ENCODE measurements around the gene DVL2. TPM values are rescaled to one million over a fixed set of nuclear protein-coding genes. Genes with fewer than 3 reads are reported as not detected.

The DVL2 gene
- total RNA-seq, 1 experiment from 2014 or later: 67.3 TPM

DNA sequence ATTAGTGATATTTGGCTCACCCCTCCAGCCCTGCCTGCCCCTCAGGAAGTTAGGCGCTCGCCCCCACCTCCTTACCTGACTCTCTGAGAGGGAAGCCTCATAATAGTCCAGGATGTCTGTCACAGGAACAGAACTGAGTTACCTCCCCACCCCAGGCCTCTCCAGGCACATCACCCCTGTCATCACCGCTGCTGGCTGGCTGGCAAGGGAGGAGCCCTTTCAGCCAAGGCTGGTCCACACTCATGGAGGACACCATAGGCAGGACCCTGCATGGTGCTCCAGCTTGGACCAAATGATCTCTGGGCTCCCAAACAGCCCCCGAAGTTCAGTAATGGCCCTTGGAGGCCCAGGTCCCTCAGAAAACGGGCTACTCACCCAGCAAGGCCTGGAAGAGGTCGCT, 16.2 kb downstream of the DVL2 start (continued):
- TF ChIP-seq, protein P1, sequence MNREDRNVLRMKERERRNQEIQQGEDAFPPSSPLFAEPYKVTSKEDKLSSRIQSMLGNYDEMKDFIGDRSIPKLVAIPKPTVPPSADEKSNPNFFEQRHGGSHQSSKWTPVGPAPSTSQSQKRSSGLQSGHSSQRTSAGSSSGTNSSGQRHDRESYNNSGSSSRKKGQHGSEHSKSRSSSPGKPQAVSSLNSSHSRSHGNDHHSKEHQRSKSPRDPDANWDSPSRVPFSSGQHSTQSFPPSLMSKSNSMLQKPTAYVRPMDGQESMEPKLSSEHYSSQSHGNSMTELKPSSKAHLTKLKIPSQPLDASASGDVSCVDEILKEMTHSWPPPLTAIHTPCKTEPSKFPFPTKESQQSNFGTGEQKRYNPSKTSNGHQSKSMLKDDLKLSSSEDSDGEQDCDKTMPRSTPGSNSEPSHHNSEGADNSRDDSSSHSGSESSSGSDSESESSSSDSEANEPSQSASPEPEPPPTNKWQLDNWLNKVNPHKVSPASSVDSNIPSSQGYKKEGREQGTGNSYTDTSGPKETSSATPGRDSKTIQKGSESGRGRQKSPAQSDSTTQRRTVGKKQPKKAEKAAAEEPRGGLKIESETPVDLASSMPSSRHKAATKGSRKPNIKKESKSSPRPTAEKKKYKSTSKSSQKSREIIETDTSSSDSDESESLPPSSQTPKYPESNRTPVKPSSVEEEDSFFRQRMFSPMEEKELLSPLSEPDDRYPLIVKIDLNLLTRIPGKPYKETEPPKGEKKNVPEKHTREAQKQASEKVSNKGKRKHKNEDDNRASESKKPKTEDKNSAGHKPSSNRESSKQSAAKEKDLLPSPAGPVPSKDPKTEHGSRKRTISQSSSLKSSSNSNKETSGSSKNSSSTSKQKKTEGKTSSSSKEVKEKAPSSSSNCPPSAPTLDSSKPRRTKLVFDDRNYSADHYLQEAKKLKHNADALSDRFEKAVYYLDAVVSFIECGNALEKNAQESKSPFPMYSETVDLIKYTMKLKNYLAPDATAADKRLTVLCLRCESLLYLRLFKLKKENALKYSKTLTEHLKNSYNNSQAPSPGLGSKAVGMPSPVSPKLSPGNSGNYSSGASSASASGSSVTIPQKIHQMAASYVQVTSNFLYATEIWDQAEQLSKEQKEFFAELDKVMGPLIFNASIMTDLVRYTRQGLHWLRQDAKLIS (CRISPR knock-in tag; IDR thresholded peaks at IDR 0.05; ENCODE audit: borderline replicate concordance): no peak
- TF ChIP-seq, protein P2, sequence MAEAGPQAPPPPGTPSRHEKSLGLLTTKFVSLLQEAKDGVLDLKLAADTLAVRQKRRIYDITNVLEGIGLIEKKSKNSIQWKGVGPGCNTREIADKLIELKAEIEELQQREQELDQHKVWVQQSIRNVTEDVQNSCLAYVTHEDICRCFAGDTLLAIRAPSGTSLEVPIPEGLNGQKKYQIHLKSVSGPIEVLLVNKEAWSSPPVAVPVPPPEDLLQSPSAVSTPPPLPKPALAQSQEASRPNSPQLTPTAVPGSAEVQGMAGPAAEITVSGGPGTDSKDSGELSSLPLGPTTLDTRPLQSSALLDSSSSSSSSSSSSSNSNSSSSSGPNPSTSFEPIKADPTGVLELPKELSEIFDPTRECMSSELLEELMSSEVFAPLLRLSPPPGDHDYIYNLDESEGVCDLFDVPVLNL (CRISPR knock-in tag; IDR thresholded peaks at IDR 0.05; ENCODE audit: borderline replicate concordance, low read depth): no peak
- TF ChIP-seq KAT7 (CRISPR knock-in tag; IDR thresholded peaks at IDR 0.05; ENCODE audit: borderline replicate concordance) (no peak), EMX1 (CRISPR knock-in tag; IDR thresholded peaks at IDR 0.05) (no peak)

DNA sequence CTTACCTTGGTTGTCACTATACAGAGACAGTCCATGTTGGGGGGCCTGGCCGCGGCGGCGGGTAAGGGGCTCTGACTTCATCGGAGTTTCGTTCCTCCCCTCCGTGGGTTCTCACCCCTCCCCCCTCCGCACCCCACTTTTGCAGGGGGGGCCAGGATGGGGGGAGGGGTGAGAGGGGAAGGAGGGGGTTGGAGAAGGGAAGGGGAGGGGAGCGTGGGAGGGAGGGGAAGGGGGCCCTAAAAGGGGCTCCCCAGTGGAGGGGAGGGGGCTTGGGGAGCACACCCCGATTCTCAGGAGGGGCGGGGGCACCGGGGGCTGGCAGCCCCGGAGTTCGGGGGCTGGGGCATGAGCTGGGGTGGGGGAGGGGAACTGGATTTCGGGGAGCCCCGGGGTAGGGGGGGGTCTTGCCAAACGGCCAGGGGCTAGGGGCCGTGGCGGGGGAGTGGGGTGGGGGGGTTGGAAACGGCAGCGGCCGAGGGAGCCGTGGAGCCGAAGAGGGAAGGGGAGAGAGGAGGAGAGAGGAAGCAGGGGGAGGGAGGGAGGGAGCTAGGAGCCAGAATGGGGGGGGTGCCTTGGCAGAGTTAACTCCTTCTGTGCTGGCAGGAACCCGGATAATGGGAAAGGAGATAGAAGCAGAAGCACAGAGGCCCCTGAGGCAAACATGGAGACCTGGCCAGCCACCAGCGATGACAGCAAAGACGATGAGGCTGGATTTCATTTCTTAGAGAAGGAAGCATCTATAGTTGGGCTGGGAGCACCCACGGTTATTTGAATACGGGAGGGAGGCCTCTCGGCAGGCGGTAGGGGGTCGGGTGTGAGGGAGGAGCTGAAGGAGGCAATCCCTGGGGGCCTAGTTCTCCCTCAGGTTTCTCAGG, 17.0 kb downstream of the DVL2 start:
- TF ChIP-seq ZNF317 (CRISPR knock-in tag; IDR thresholded peaks at IDR 0.05; ENCODE audit: borderline replicate concordance, low read depth): no peak
- 0 out of 2 replicates have a peak, but pooled peaks have one; percentile 35 for TF ChIP-seq ATF1 (CRISPR knock-in tag; IDR thresholded peaks at IDR 0.05)
- 0 out of 2 replicates have a peak, but pooled peaks have one; percentile 9 for TF ChIP-seq SP1 (CRISPR knock-in tag; conservative IDR thresholded peaks at IDR 0.05)
- Mint-ChIP-seq H3K27ac (peak overlapping the region; percentile 79; the same call in 1 of the 2 replicates), H3K4me1 (peaks cover 57% of the 10 kb centered on the region), H3K36me3 (no peaks in the 10 kb centered on the region), H3K9me3 (no peaks in the 10 kb centered on the region), H3K4me3 (peak overlapping the region; percentile 78), H3K27me3 (ENCODE audit: low read depth) (peaks cover 4% of the 10 kb centered on the region; the same call in 1 of the 2 replicates)
- no peak for DNase-seq (ENCODE audit: low spot score)
- no peak for ATAC-seq
- CTCF ChIA-PET: interaction anchor here (0.6 to 4.8 kb wide), 6 partner anchors 9 to 620 kb away, joined by 3 to 24 read pairs (median 4); partner anchors contain the start of gene DVL2
- POLR2A ChIA-PET: no interaction called here

DNA sequence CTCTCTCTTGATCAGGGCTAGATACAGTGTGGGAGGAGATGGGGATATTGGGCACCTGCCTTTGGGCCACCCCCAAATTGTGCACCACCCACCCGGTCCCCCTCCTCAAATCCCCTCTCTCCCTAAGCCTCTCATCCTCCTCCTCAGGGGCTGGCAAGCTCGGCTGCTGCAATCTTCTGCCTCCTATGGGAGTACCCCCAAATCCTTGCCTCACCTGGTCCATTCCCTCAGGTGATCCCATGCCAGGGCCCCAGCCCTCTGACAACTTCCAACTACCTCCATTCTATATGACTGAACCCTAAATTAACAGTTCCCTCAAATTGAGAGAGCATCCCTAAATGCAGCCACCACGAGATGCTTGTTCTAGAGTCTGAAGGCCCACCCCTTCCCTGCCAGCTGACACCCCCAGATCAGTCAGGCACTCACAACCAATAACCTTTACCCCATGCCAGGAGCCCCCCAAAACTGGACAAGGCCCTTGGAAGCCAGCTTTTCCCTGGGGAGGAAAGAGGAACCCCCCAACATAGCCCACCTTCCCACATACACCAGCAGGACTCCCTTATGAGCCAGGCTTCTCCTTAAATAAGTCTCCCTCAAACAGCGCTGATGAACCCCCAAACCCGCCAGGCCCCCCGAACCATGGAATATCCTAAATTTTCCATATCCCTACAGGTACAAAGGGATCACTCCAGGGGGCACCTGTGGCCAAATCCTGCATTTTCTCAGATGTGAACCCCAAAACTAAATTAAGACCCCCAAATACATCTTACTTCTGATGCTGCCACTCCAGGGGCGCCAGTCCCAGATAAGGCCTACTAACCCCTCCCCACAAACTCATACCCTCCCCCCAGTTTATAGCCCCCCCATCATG, 17.8 kb downstream of the DVL2 start:
- POLR2A ChIA-PET: no interaction called here
- Mint-ChIP-seq H3K9me3 (no peaks in the 10 kb centered on the region), H3K4me3 (peak overlapping the region; percentile 77), H3K27ac (peak overlapping the region; percentile 96), H3K27me3 (ENCODE audit: low read depth) (peaks cover 4% of the 10 kb centered on the region; the same call in 1 of the 2 replicates), H3K36me3 (no peaks in the 10 kb centered on the region), H3K4me1 (peaks cover 64% of the 10 kb centered on the region)
- ATAC-seq (no peak), DNase-seq (ENCODE audit: low spot score) (no peak)
- CTCF ChIA-PET: interaction anchor here (0.6 to 2.9 kb wide), 6 partner anchors 52 to 171 kb away, joined by 3 to 11 read pairs (median 4); no protein-coding TSS in a partner anchor
- TF ChIP-seq ZNF263 (CRISPR knock-in tag; IDR thresholded peaks at IDR 0.05; ENCODE audit: low read depth): no peak
- TF ChIP-seq, protein P3, sequence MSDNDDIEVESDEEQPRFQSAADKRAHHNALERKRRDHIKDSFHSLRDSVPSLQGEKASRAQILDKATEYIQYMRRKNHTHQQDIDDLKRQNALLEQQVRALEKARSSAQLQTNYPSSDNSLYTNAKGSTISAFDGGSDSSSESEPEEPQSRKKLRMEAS (CRISPR knock-in tag; IDR thresholded peaks at IDR 0.05): no peak
- TF ChIP-seq GTF2I (CRISPR knock-in tag; conservative IDR thresholded peaks at IDR 0.05): no peak
- TF ChIP-seq TCF7 (CRISPR knock-in tag; IDR thresholded peaks at IDR 0.05; ENCODE audit: low read depth): no peak
- TF ChIP-seq, protein P4, sequence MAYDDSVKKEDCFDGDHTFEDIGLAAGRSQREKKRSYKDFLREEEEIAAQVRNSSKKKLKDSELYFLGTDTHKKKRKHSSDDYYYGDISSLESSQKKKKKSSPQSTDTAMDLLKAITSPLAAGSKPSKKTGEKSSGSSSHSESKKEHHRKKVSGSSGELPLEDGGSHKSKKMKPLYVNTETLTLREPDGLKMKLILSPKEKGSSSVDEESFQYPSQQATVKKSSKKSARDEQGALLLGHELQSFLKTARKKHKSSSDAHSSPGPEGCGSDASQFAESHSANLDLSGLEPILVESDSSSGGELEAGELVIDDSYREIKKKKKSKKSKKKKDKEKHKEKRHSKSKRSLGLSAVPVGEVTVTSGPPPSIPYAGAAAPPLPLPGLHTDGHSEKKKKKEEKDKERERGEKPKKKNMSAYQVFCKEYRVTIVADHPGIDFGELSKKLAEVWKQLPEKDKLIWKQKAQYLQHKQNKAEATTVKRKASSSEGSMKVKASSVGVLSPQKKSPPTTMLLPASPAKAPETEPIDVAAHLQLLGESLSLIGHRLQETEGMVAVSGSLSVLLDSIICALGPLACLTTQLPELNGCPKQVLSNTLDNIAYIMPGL (CRISPR knock-in tag; IDR thresholded peaks at IDR 0.05): no peak
- TF ChIP-seq JAZF1 (CRISPR knock-in tag; IDR thresholded peaks at IDR 0.05): no peak
- TF ChIP-seq, protein P5, sequence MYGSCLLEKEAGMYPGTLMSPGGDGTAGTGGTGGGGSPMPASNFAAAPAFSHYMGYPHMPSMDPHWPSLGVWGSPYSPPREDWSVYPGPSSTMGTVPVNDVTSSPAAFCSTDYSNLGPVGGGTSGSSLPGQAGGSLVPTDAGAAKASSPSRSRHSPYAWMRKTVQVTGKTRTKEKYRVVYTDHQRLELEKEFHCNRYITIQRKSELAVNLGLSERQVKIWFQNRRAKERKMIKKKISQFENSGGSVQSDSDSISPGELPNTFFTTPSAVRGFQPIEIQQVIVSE (CRISPR knock-in tag; IDR thresholded peaks at IDR 0.05; ENCODE audit: borderline replicate concordance): no peak
- TF ChIP-seq TP53 (CRISPR knock-in tag; IDR thresholded peaks at IDR 0.05): no peak
- no peak for TF ChIP-seq MXD4 (CRISPR knock-in tag; IDR thresholded peaks at IDR 0.05; ENCODE audit: borderline replicate concordance)
- TF ChIP-seq, protein P2 (CRISPR knock-in tag; IDR thresholded peaks at IDR 0.05; ENCODE audit: borderline replicate concordance, low read depth): no peak
- no peak for TF ChIP-seq FOXP1 (CRISPR knock-in tag; IDR thresholded peaks at IDR 0.05; ENCODE audit: borderline replicate concordance)
- TF ChIP-seq, protein P6, sequence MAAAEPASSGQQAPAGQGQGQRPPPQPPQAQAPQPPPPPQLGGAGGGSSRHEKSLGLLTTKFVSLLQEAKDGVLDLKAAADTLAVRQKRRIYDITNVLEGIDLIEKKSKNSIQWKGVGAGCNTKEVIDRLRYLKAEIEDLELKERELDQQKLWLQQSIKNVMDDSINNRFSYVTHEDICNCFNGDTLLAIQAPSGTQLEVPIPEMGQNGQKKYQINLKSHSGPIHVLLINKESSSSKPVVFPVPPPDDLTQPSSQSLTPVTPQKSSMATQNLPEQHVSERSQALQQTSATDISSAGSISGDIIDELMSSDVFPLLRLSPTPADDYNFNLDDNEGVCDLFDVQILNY (CRISPR knock-in tag; IDR thresholded peaks at IDR 0.05): no peak
- no peak for TF ChIP-seq ZNF416 (CRISPR knock-in tag; IDR thresholded peaks at IDR 0.05)
